HepG2 (cell line): ENCODE results near the gene FGGY. TPM values are rescaled to one million over a fixed set of nuclear protein-coding genes. Genes with fewer than 3 reads are reported as not detected.

ENCODE experiments used
- ATAC-seq: fragments of 200-7000 bp; cut with Tn5 transposase; 3 replicates; pipeline ENCODE4 v1.9.1; 2020; ENCODE audit warnings: mild to moderate bottlenecking, moderate library complexity
- BruUV-seq: library from RNA; stranded (reverse); fragments of 400-500 nt; replicated peaks from 2 replicates; lab custom pipeline; 2021; lab: Mats Ljungman, UMichigan
- CTCF ChIA-PET: fragments of 300-600 bp; formaldehyde crosslinking; extraction: SDS; loops from one replicate; lab custom pipeline; 2021; ENCODE audit warnings: low total read pairs, inconsistent platforms, low intra/inter-chr PET ratio; lab: Yijun Ruan, JAX
- POLR2A ChIA-PET: fragments of 350-600 bp; sonication (Branson Sonifier 250); formaldehyde crosslinking; loops from one replicate; lab custom pipeline; 2020; ENCODE audit warnings: antibody characterized with exemption, inconsistent platforms; lab: Yijun Ruan, JAX
- DNase-seq: peaks from one replicate; pipeline ENCODE4 v3.0.0-alpha.2; 2015; ENCODE audit warnings: low spot score
- FAIRE-seq: peaks from 3 replicates; lab custom pipeline; 2011; peaks lifted over from hg19 to GRCh38; lab: Jason Lieb, UNC
- H2AFZ ChIP-seq: one replicate; pipeline ENCODE4 v1.6.1; 2011; ENCODE audit warnings: low read length, inconsistent platforms
- H3K27ac ChIP-seq: fragments of 300-600 bp; 3 replicates; pipeline ENCODE4 v1.8.0; 2011; ENCODE audit warnings: mixed run types, mild to moderate bottlenecking, mixed read lengths, low read length, inconsistent platforms; ENCODE audit not compliant: insufficient read depth; ENCODE audit errors: extremely low read length
- H3K27me3 ChIP-seq, 2 experiments: fragments of 200-600 bp in 1 of 2; 2 replicates in 1 of 2; 3 replicates in 1 of 2; pipeline versions ENCODE4 v1.6.0 to v1.8.0; 2011; ENCODE audit warnings: low read length in 2 of 2, mild to moderate bottlenecking in 2 of 2, moderate library complexity in 2 of 2, inconsistent platforms in 1 of 2; ENCODE audit not compliant: insufficient read depth in 2 of 2, control insufficient read depth in 1 of 2
- H3K36me3 ChIP-seq, 2 experiments: fragments of 200-600 bp in 1 of 2; replicated peaks in 1 of 2; 2 replicates in 1 of 2; 3 replicates in 1 of 2; pipeline versions ENCODE4 v1.5.1 to v1.8.0; 2011; ENCODE audit warnings: low read length in 2 of 2, inconsistent platforms in 1 of 2; ENCODE audit not compliant: insufficient read depth in 2 of 2, control insufficient read depth in 1 of 2
- H3K4me1 ChIP-seq: 2 replicates; pipeline ENCODE4 v1.5.1; 2012; ENCODE audit warnings: low read length, inconsistent platforms; ENCODE audit not compliant: insufficient read depth
- H3K4me2 ChIP-seq: 2 replicates; pipeline ENCODE4 v1.6.0; 2011; ENCODE audit warnings: low read depth, low read length, inconsistent platforms
- H3K4me3 ChIP-seq, 3 experiments: fragments of 200-600 bp in 1 of 3; sonication (generic), shearing (Covaris generic) in 1 of 3; replicated peaks in 1 of 3; 2 replicates each; pipeline ENCODE4 v1.5.1; 2011 to 2016; ENCODE audit warnings: low read length in 3 of 3, inconsistent platforms in 2 of 3, low read depth in 2 of 3, mild to moderate bottlenecking in 2 of 3, control low read depth in 1 of 3, mixed read lengths in 1 of 3; ENCODE audit not compliant: insufficient read depth in 1 of 3
- H3K79me2 ChIP-seq: one replicate; pipeline ENCODE4 v1.6.1; 2011; ENCODE audit warnings: low read length, inconsistent platforms; ENCODE audit not compliant: insufficient read depth
- H3K9ac ChIP-seq: 2 replicates; pipeline ENCODE4 v1.6.0; 2011; ENCODE audit warnings: mild to moderate bottlenecking, low read depth, low read length, inconsistent platforms; ENCODE audit not compliant: insufficient read depth
- H3K9me3 ChIP-seq: 2 replicates; pipeline ENCODE4 v1.5.1; 2012; ENCODE audit warnings: mild to moderate bottlenecking, low read length
- H4K20me1 ChIP-seq: 2 replicates; pipeline ENCODE4 v1.6.0; 2011; ENCODE audit warnings: inconsistent platforms, mild to moderate bottlenecking, low read length, moderate library complexity; ENCODE audit not compliant: insufficient read depth
- GZF1 ChIP-seq: sonication (generic); formaldehyde crosslinking; IDR thresholded peaks from 2 replicates; pipeline ENCODE4 v1.5.1; 2020; ENCODE audit warnings: mild to moderate bottlenecking, missing genetic modification reagents
- MED8 ChIP-seq: sonication (generic); formaldehyde crosslinking; IDR thresholded peaks from 2 replicates; pipeline ENCODE4 v1.8.1; 2023; ENCODE audit warnings: mild to moderate bottlenecking, missing genetic modification reagents; ENCODE audit not compliant: insufficient replicate concordance
- SMAD1 ChIP-seq: sonication (generic); formaldehyde crosslinking; IDR thresholded peaks from 2 replicates; pipeline ENCODE4 v1.4.0; 2020; ENCODE audit warnings: missing genetic modification reagents, low read depth, mild to moderate bottlenecking, borderline replicate concordance
- TBX2 ChIP-seq: sonication (generic); formaldehyde crosslinking; IDR thresholded peaks from 2 replicates; pipeline ENCODE4 v1.5.0; 2020; ENCODE audit warnings: missing genetic modification reagents, mild to moderate bottlenecking, borderline replicate concordance
- TCF7 ChIP-seq: sonication (generic); IDR thresholded peaks from 2 replicates; pipeline ENCODE4 v1.6.1; 2016; ENCODE audit warnings: antibody characterized with exemption, low read depth
- TRAFD1 ChIP-seq: sonication (generic); formaldehyde crosslinking; IDR thresholded peaks from 2 replicates; pipeline ENCODE4 v1.5.1; 2020; ENCODE audit warnings: missing genetic modification reagents, mild to moderate bottlenecking, borderline replicate concordance
- ZKSCAN1 ChIP-seq: fragments of 150-350 bp; IDR thresholded peaks from 2 replicates; pipeline ENCODE4 v1.6.1; 2014; ENCODE audit warnings: low read length
- ZNF18 ChIP-seq: sonication (generic); formaldehyde crosslinking; IDR thresholded peaks from 2 replicates; pipeline ENCODE4 v1.8.0; 2022; ENCODE audit warnings: mild to moderate bottlenecking, missing genetic modification reagents; ENCODE audit not compliant: insufficient replicate concordance
- ZNF224 ChIP-seq: sonication (generic); formaldehyde crosslinking; IDR thresholded peaks from 2 replicates; pipeline ENCODE4 v1.5.0; 2020; ENCODE audit warnings: mild to moderate bottlenecking, missing genetic modification reagents
- ZNF350 ChIP-seq: sonication (generic); formaldehyde crosslinking; IDR thresholded peaks from 2 replicates; pipeline ENCODE4 v1.4.0; 2020; ENCODE audit warnings: mild to moderate bottlenecking, low read depth, missing genetic modification reagents, borderline replicate concordance
- ZNF382 ChIP-seq: sonication (generic); formaldehyde crosslinking; IDR thresholded peaks from 2 replicates; pipeline ENCODE4 v1.5.0; 2020; ENCODE audit warnings: missing genetic modification reagents, mild to moderate bottlenecking, borderline replicate concordance
- ZNF629 ChIP-seq: sonication (generic); formaldehyde crosslinking; conservative IDR thresholded peaks from 2 replicates; pipeline ENCODE4 v1.5.0; 2020; ENCODE audit warnings: missing genetic modification reagents
- ZNF775 ChIP-seq: sonication (generic); formaldehyde crosslinking; IDR thresholded peaks from 2 replicates; pipeline ENCODE4 v1.4.0; 2020; ENCODE audit warnings: missing genetic modification reagents, mild to moderate bottlenecking, moderate library complexity, borderline replicate concordance
- WGBS: methylation state at CpG from one replicate; pipeline ENCODE4 v1.1.6; 2017; ENCODE audit warnings: low lambda C conversion rate; 5-methylcytosine and 5-hydroxymethylcytosine counted together
- in situ Hi-C: cut with HindIII; loops from 2 replicates; pipeline ENCODE4 v1.10.0; 2017; ENCODE audit warnings: low pct_unique_long_range_greater_than_20kb; ENCODE audit not compliant: extremely low pct_ligation_motif_present
- intact Hi-C: fragments of 100-400 bp; cut with micrococcal nuclease; formaldehyde crosslinking; loops from one replicate; pipeline ENCODE4 v1.10.0; 2022; ENCODE audit not compliant: unreplicated experiment
- polyA plus RNA-seq, 8 experiments: library from polyadenylated mRNA; depleted of rRNA in 3 of 8; stranded (reverse) in 7 of 8; unstranded in 1 of 8; fragments of >200 nt; fragmentation: Illumina TruSeq in 4 of 8; extraction: Trizol in 4 of 8; gene quantifications; 2 replicates each; pipeline versions ENCODE4 v1.2.1 to v1.2.3, GENCODE V29; 2011 to 2016; ENCODE audit warnings: low read depth in 4 of 8, missing spikeins in 1 of 8, mixed read lengths in 1 of 8; ENCODE audit not compliant: insufficient read depth in 1 of 8
- total RNA-seq, 5 experiments: library from RNA; depleted of rRNA; stranded (reverse); fragments of >200 nt; fragmentation: Illumina TruSeq; extraction: Trizol; gene quantifications; 2 replicates each; pipeline ENCODE4 v1.2.3, GENCODE V29; 2016; ENCODE audit warnings: low read depth in 1 of 5

The FGGY gene
- total and polyA plus RNA-seq, 2 of the 13 experiments (the other 11 are each of a cell fraction or from before 2014, with no cell fraction given), result 15.7 to 27.5 TPM

- no peak for FAIRE-seq
- no peaks in the 10 kb centered on the region for H3K79me2 ChIP-seq
- no peak overlapping the region for H3K4me3 ChIP-seq
- H2AFZ ChIP-seq, result no peak overlapping the region
- TF ChIP-seq ZNF775, result no peak
- no peak for TF ChIP-seq MED8 (CRISPR knock-in tag)
- TF ChIP-seq TBX2, result no peak
- TF ChIP-seq ZKSCAN1, result no peak
- no peak for TF ChIP-seq TCF7
- no peak for TF ChIP-seq GZF1
- TF ChIP-seq, all 625 proteins: peak for 0
- in situ Hi-C loops, result no loop called here
- intact Hi-C loops, result no loop called here
- Histone ChIP-seq H3K4me1 (peaks cover 36% of the 10 kb centered on the region), H3K27me3 (no peaks in the 10 kb centered on the region), H3K27ac (no peak overlapping the region), H3K36me3 (no peaks in the 10 kb centered on the region), H4K20me1 (no peaks in the 10 kb centered on the region), H3K9me3 (no peaks in the 10 kb centered on the region), H3K9ac (no peak overlapping the region), H3K4me2 (no peak overlapping the region)
- DNase-seq, result no peak
- ChIA-PET POLR2A (no interaction called here), CTCF (no interaction called here)
- BruUV-seq, result no TSS peak
- 92% methylated on average over 3 of the region's 3 CpGs for WGBS
- no peak for ATAC-seq
Observed at GRCh38 chr1:59701376-59701775, 404.5 kb downstream of the FGGY start.

- intact Hi-C loops, result no loop called here
- Histone ChIP-seq H3K36me3 (no peaks in the 10 kb centered on the region), H3K4me1 (peaks cover 16% of the 10 kb centered on the region), H3K27ac (no peak overlapping the region), H3K9me3 (no peaks in the 10 kb centered on the region), H2AFZ (no peak overlapping the region), H3K4me3 (no peak overlapping the region), H3K27me3 (no peaks in the 10 kb centered on the region), H3K9ac (no peak overlapping the region), H3K79me2 (no peaks in the 10 kb centered on the region), H3K4me2 (no peak overlapping the region), H4K20me1 (no peaks in the 10 kb centered on the region)
- in situ Hi-C loops, result no loop called here
- no peak for TF ChIP-seq ZNF18 (CRISPR knock-in tag)
- TF ChIP-seq ZNF350 (CRISPR knock-in tag), result no peak
- peak; percentile 39 for TF ChIP-seq ZNF629 (CRISPR knock-in tag)
- no peak for TF ChIP-seq TRAFD1 (CRISPR knock-in tag)
- no peak for TF ChIP-seq ZNF224 (CRISPR knock-in tag)
- TF ChIP-seq SMAD1, result no peak
- no peak for TF ChIP-seq ZNF382
- no TSS peak for BruUV-seq
- WGBS, result 100% methylated on average over 1 of the region's 1 CpG
- POLR2A ChIA-PET, result no interaction called here
- FAIRE-seq, result no peak
- DNase-seq, result no peak
- no peak for ATAC-seq
- CTCF ChIA-PET, result no interaction called here
Observed at GRCh38 chr1:59703226-59703917, 406.5 kb downstream of the FGGY start.
